WTC11 (cell line): Measurements from ENCODE around the gene RBFOX1. TPM values are rescaled to one million over a fixed set of nuclear protein-coding genes. Genes with fewer than 3 reads are reported as not detected.

Experiments used
- ATAC-seq: fragments of 200-7000 bp; cut with Tn5 transposase; 2 replicates; pipeline ENCODE4 v1.10.0; 2021; ENCODE audit warnings: mild to moderate bottlenecking, moderate library complexity
- CTCF ChIA-PET: fragments of 300-600 bp; sonication (Branson Sonifier 250); formaldehyde crosslinking; loops from one replicate; lab custom pipeline; 2021; ENCODE audit warnings: antibody characterized with exemption; lab: Charles Lee
- POLR2A ChIA-PET: fragments of 350-600 bp; sonication (Branson Sonifier 250); formaldehyde crosslinking; loops from one replicate; lab custom pipeline; 2021; ENCODE audit warnings: antibody characterized with exemption; lab: Charles Lee
- DNase-seq: peaks from one replicate; pipeline ENCODE4 v3.0.0; 2021; ENCODE audit warnings: low spot score
- H3K27ac Mint-ChIP-seq: 2 replicates; pipeline ENCODE4 v1.8.0; 2021; ENCODE audit warnings: mixed read lengths
- H3K27me3 Mint-ChIP-seq: 2 replicates; pipeline ENCODE4 v1.8.0; 2021; ENCODE audit warnings: low read depth, mild to moderate bottlenecking, moderate library complexity, mixed read lengths
- H3K36me3 Mint-ChIP-seq: 2 replicates; pipeline ENCODE4 v1.8.0; 2021; ENCODE audit warnings: mixed read lengths
- H3K4me1 Mint-ChIP-seq: 2 replicates; pipeline ENCODE4 v1.8.0; 2022; ENCODE audit warnings: mixed read lengths
- H3K4me3 Mint-ChIP-seq: 2 replicates; pipeline ENCODE4 v1.8.0; 2021; ENCODE audit warnings: mild to moderate bottlenecking, moderate library complexity, mixed read lengths
- H3K9me3 Mint-ChIP-seq: 2 replicates; pipeline ENCODE4 v1.8.0; 2021; ENCODE audit warnings: mixed read lengths
- ATF1 ChIP-seq: sonication (generic); formaldehyde crosslinking; IDR thresholded peaks from 2 replicates; pipeline ENCODE4 v1.8.1; 2023; ENCODE audit warnings: mild to moderate bottlenecking, moderate library complexity, missing genetic modification reagents
- E2F1 ChIP-seq: sonication (generic); formaldehyde crosslinking; IDR thresholded peaks from 2 replicates; pipeline ENCODE4 v1.8.0; 2022; ENCODE audit warnings: mild to moderate bottlenecking, missing genetic modification reagents
- EMX1 ChIP-seq: fragments of 250-450 bp; sonication (Bioruptor Pico); IDR thresholded peaks from 2 replicates; pipeline ENCODE4 v1.8.0; 2021; ENCODE audit warnings: mild to moderate bottlenecking
- ETV6 ChIP-seq: sonication (generic); formaldehyde crosslinking; IDR thresholded peaks from 2 replicates; pipeline ENCODE4 v1.8.1; 2022; ENCODE audit warnings: mild to moderate bottlenecking, missing genetic modification reagents
- FOXK1 ChIP-seq: sonication (generic); formaldehyde crosslinking; IDR thresholded peaks from 2 replicates; pipeline ENCODE4 v1.8.0; 2022; ENCODE audit warnings: mild to moderate bottlenecking, moderate library complexity, missing genetic modification reagents
- FOXP1 ChIP-seq: sonication (generic); formaldehyde crosslinking; IDR thresholded peaks from 2 replicates; pipeline ENCODE4 v1.8.0; 2022; ENCODE audit warnings: missing genetic modification reagents, mild to moderate bottlenecking, moderate library complexity, borderline replicate concordance
- FOXP4 ChIP-seq: sonication (generic); formaldehyde crosslinking; IDR thresholded peaks from 2 replicates; pipeline ENCODE4 v1.8.0; 2022; ENCODE audit warnings: mild to moderate bottlenecking, missing genetic modification reagents
- GABPB1 ChIP-seq: sonication (generic); formaldehyde crosslinking; IDR thresholded peaks from 2 replicates; pipeline ENCODE4 v1.8.1; 2023; ENCODE audit warnings: mild to moderate bottlenecking, missing genetic modification reagents
- HMGA2 ChIP-seq: fragments of 250-450 bp; sonication (Bioruptor Pico); IDR thresholded peaks from 2 replicates; pipeline ENCODE4 v1.4.0; 2021; ENCODE audit warnings: mild to moderate bottlenecking, moderate library complexity
- JUN ChIP-seq: sonication (generic); formaldehyde crosslinking; IDR thresholded peaks from 2 replicates; pipeline ENCODE4 v1.8.0; 2023; ENCODE audit warnings: mild to moderate bottlenecking, missing genetic modification reagents
- NFE2L1 ChIP-seq: sonication (generic); formaldehyde crosslinking; IDR thresholded peaks from 2 replicates; pipeline ENCODE4 v1.8.1; 2023; ENCODE audit warnings: missing genetic modification reagents
- NR1H2 ChIP-seq: sonication (generic); formaldehyde crosslinking; IDR thresholded peaks from 2 replicates; pipeline ENCODE4 v1.9.0; 2021; ENCODE audit warnings: mild to moderate bottlenecking, moderate library complexity, missing genetic modification reagents
- OVOL2 ChIP-seq: fragments of 250-450 bp; sonication (Bioruptor Pico); IDR thresholded peaks from 2 replicates; pipeline ENCODE4 v1.9.0; 2021; ENCODE audit warnings: mild to moderate bottlenecking, borderline replicate concordance
- ZNF219 ChIP-seq: sonication (generic); formaldehyde crosslinking; IDR thresholded peaks from 2 replicates; pipeline ENCODE4 v1.8.0; 2023; ENCODE audit warnings: missing genetic modification reagents, mild to moderate bottlenecking, borderline replicate concordance
- ZNF281 ChIP-seq: sonication (generic); formaldehyde crosslinking; IDR thresholded peaks from 2 replicates; pipeline ENCODE4 v1.8.0; 2023; ENCODE audit warnings: mild to moderate bottlenecking, missing genetic modification reagents
- ZNF423 ChIP-seq: fragments of 250-450 bp; sonication (Bioruptor Pico); IDR thresholded peaks from 2 replicates; pipeline ENCODE4 v2.1.2; 2022; ENCODE audit warnings: mild to moderate bottlenecking, moderate library complexity
- total RNA-seq: library from RNA; stranded (reverse); gene quantifications from 3 replicates; pipeline ENCODE4 v1.2.3, GENCODE V29; 2021
- TF ChIP-seq, protein P1 (sequence below): sonication (generic); formaldehyde crosslinking; IDR thresholded peaks from 2 replicates; pipeline ENCODE4 v1.8.0; 2022; ENCODE audit warnings: missing genetic modification reagents
- TF ChIP-seq, protein P2 (sequence below): sonication (generic); formaldehyde crosslinking; IDR thresholded peaks from 2 replicates; pipeline ENCODE4 v1.8.1; 2023; ENCODE audit warnings: mild to moderate bottlenecking, missing genetic modification reagents, moderate library complexity
- TF ChIP-seq, protein P3 (sequence below): sonication (generic); formaldehyde crosslinking; IDR thresholded peaks from 2 replicates; pipeline ENCODE4 v1.8.0; 2023; ENCODE audit warnings: missing genetic modification reagents, mild to moderate bottlenecking, borderline replicate concordance

The RBFOX1 gene
- total RNA-seq, 1 experiment from 2014 or later: 1.1 TPM

DNA sequence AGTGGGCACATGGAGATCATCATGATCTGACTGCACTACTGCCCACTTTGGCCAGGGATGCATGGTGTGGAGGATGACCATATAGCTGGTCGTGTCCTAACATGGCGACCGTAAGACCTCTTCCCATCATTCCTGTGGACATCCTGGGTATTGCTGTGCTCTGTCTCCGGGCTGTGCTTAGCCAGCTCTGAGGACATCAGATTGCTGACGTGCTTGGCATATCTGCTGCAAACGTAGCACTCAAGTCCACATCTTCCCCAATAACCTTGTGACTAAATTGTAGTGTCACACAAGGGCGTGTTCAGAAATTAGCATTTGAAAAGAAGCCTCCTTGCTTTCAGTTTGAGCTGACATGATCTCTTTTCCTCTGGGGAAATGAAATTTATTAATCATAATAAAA, 373.2 kb downstream of the RBFOX1 start:
- CTCF ChIA-PET: no interaction called here
- POLR2A ChIA-PET: no interaction called here
- no peaks in the 10 kb centered on the region; the same call in none of the 2 replicates for H3K27me3 Mint-ChIP-seq

GRCh38 chr16:7709186-7709585, 376.5 kb downstream of the RBFOX1 start:
- H3K9me3 Mint-ChIP-seq: peaks cover 47% of the 10 kb centered on the region
- DNase-seq: no peak
- POLR2A ChIA-PET: no interaction called here
- TF ChIP-seq FOXK1 (CRISPR knock-in tag) (no peak), ETV6 (CRISPR knock-in tag) (no peak), FOXP4 (CRISPR knock-in tag) (no peak), HMGA2 (no peak), EMX1 (CRISPR knock-in tag) (no peak), NFE2L1 (CRISPR knock-in tag) (no peak)
- TF ChIP-seq, protein P1, sequence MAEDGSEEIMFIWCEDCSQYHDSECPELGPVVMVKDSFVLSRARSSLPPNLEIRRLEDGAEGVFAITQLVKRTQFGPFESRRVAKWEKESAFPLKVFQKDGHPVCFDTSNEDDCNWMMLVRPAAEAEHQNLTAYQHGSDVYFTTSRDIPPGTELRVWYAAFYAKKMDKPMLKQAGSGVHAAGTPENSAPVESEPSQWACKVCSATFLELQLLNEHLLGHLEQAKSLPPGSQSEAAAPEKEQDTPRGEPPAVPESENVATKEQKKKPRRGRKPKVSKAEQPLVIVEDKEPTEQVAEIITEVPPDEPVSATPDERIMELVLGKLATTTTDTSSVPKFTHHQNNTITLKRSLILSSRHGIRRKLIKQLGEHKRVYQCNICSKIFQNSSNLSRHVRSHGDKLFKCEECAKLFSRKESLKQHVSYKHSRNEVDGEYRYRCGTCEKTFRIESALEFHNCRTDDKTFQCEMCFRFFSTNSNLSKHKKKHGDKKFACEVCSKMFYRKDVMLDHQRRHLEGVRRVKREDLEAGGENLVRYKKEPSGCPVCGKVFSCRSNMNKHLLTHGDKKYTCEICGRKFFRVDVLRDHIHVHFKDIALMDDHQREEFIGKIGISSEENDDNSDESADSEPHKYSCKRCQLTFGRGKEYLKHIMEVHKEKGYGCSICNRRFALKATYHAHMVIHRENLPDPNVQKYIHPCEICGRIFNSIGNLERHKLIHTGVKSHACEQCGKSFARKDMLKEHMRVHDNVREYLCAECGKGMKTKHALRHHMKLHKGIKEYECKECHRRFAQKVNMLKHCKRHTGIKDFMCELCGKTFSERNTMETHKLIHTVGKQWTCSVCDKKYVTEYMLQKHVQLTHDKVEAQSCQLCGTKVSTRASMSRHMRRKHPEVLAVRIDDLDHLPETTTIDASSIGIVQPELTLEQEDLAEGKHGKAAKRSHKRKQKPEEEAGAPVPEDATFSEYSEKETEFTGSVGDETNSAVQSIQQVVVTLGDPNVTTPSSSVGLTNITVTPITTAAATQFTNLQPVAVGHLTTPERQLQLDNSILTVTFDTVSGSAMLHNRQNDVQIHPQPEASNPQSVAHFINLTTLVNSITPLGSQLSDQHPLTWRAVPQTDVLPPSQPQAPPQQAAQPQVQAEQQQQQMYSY (CRISPR knock-in tag): no peak
- TF ChIP-seq, protein P2, sequence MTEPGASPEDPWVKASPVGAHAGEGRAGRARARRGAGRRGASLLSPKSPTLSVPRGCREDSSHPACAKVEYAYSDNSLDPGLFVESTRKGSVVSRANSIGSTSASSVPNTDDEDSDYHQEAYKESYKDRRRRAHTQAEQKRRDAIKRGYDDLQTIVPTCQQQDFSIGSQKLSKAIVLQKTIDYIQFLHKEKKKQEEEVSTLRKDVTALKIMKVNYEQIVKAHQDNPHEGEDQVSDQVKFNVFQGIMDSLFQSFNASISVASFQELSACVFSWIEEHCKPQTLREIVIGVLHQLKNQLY (CRISPR knock-in tag): no peak

More for the DNA sequence above, 373.2 kb downstream of the RBFOX1 start:
- H3K36me3 Mint-ChIP-seq: peaks cover 28% of the 10 kb centered on the region
- DNase-seq: no peak
- no peak overlapping the region for H3K4me3 Mint-ChIP-seq
- no peak overlapping the region for H3K27ac Mint-ChIP-seq
- no peaks in the 10 kb centered on the region for H3K4me1 Mint-ChIP-seq
- peaks cover 66% of the 10 kb centered on the region for H3K9me3 Mint-ChIP-seq
- TF ChIP-seq ZNF219 (CRISPR knock-in tag): no peak
- no peak for TF ChIP-seq JUN
- no peak for TF ChIP-seq NR1H2 (CRISPR knock-in tag)
- no peak for TF ChIP-seq OVOL2 (CRISPR knock-in tag)
- no peak for TF ChIP-seq E2F1 (CRISPR knock-in tag)
- TF ChIP-seq ETV6 (CRISPR knock-in tag): no peak
- TF ChIP-seq FOXK1 (CRISPR knock-in tag): no peak
- no peak for TF ChIP-seq ZNF281 (CRISPR knock-in tag)
- no peak for TF ChIP-seq FOXP1 (CRISPR knock-in tag)
- TF ChIP-seq, protein P3, sequence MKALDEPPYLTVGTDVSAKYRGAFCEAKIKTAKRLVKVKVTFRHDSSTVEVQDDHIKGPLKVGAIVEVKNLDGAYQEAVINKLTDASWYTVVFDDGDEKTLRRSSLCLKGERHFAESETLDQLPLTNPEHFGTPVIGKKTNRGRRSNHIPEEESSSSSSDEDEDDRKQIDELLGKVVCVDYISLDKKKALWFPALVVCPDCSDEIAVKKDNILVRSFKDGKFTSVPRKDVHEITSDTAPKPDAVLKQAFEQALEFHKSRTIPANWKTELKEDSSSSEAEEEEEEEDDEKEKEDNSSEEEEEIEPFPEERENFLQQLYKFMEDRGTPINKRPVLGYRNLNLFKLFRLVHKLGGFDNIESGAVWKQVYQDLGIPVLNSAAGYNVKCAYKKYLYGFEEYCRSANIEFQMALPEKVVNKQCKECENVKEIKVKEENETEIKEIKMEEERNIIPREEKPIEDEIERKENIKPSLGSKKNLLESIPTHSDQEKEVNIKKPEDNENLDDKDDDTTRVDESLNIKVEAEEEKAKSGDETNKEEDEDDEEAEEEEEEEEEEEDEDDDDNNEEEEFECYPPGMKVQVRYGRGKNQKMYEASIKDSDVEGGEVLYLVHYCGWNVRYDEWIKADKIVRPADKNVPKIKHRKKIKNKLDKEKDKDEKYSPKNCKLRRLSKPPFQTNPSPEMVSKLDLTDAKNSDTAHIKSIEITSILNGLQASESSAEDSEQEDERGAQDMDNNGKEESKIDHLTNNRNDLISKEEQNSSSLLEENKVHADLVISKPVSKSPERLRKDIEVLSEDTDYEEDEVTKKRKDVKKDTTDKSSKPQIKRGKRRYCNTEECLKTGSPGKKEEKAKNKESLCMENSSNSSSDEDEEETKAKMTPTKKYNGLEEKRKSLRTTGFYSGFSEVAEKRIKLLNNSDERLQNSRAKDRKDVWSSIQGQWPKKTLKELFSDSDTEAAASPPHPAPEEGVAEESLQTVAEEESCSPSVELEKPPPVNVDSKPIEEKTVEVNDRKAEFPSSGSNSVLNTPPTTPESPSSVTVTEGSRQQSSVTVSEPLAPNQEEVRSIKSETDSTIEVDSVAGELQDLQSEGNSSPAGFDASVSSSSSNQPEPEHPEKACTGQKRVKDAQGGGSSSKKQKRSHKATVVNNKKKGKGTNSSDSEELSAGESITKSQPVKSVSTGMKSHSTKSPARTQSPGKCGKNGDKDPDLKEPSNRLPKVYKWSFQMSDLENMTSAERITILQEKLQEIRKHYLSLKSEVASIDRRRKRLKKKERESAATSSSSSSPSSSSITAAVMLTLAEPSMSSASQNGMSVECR (CRISPR knock-in tag): no peak
- TF ChIP-seq GABPB1 (CRISPR knock-in tag): no peak
- TF ChIP-seq ATF1: no peak
- no peak for TF ChIP-seq EMX1 (CRISPR knock-in tag)
- no peak for TF ChIP-seq ZNF423 (CRISPR knock-in tag)
- ATAC-seq: no peak

More at GRCh38 chr16:7709186-7709585, 376.5 kb downstream of the RBFOX1 start:
- Mint-ChIP-seq H3K4me1 (peaks cover 8% of the 10 kb centered on the region), H3K36me3 (peaks cover 16% of the 10 kb centered on the region), H3K4me3 (no peak overlapping the region), H3K27me3 (no peaks in the 10 kb centered on the region; the same call in 1 of the 2 replicates), H3K27ac (no peak overlapping the region)
- no peak for ATAC-seq
- CTCF ChIA-PET: no interaction called here
